Hematopoietic multipotent progenitor cell treated with erythropoietin and hydrocortisone succinate and interleukin-3 and kit ligand, for 8 days (in vitro differentiated cells): ENCODE data around the gene TNIK.

Experiments
- DNase-seq: peaks from one replicate; pipeline ENCODE4 v3.0.0-alpha.2; 2015

Gene TNIK

DNA sequence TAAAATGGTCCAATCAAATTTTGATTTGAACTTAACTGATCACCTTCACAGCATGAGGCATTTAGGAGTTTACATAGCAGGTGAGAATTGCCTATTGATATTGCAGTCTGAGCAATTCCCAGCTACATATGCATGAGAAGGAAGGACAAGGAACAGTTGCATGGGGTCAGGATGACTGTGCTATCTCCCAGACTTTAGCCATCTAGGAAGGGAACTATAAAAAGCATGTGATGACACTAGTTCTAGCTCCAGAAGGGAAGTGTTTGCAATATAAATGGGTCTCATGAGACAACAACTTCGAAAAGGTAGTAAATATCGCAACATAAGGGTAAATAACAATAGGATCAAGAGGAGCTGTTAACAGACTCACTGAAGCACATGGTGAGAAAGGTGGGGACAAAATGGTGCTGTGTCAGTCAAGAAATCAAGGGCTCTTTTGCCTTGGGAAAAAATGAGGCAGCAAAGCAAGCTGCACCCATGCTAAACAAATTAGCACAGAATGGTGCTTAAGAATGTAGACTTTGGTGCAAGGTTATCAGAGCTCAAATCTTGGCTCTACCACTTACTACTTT lies 343.3 kb downstream of the TNIK start:
- no peak for DNase-seq

DNA sequence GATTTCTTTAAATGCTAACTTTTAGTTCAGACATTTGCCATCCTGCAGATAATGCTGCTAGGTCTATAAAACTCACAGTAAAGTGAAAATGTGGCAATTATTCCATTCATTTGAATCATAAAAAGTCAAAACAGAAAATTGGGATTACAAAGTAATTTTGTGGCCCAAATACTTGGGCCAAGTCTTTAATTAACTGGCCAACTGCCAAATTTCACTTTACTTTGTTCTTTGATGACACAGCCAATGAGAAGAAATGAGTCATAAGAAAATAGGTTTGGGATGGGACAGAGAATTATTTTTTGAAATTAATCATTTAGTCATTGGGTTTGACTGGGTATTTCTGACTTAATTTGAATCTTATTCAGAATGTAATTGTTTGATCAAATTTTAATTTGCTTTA lies 343.8 kb downstream of the TNIK start:
- no peak for DNase-seq

DNA sequence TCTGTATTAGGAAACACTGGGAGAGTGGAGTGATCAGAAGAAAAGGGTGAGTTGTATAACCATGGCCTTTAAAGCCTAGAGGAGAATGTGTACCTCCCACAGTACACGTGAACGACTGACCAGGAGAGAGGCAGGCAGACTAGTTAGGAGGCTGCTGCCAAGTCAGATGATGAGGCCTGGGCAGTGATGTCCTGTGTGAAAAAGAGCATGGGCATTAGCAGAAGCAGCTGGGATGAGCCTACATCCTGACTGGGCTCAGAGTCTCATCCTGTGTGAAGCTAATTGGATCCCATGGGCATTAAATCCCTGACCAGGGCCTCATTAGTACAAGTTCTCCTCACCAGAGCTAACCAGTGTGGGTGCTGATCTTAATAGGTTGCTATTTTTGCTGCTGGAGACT lies 344.5 kb downstream of the TNIK start:
- DNase-seq = no peak

- no peak for DNase-seq
These were observed 346.5 kb downstream of the TNIK start for GRCh38 chr3:171113716-171114115.

GRCh38 chr3:171110715-171111114 lies 349.5 kb downstream of the TNIK start:
- no peak for DNase-seq

GRCh38 chr3:171108066-171108465 lies 352.1 kb downstream of the TNIK start:
- DNase-seq = no peak

GRCh38 chr3:171103185-171103584 lies 357.0 kb downstream of the TNIK start:
- DNase-seq = no peak

GRCh38 chr3:171101982-171102641 lies 358.1 kb downstream of the TNIK start:
- DNase-seq = no peak

DNA sequence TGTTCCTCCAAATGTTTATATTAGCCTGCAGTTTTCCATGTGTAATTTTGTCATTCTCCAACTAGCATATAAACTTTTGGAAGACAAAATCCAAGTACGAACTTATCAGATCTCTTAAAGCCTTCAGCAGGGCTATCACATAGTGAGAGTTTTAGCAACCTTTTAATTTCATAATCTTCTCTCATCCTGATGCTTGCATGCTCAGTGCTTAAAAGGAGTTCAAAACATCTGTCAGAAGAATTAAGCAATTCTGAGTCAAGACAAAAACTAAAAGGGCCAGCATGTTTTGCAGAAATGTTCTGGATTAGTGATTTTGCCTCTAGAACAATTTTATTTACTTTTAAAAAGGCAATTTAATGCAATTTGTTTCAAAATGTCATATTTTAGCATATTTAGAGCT lies 360.3 kb downstream of the TNIK start:
- no peak for DNase-seq

DNA sequence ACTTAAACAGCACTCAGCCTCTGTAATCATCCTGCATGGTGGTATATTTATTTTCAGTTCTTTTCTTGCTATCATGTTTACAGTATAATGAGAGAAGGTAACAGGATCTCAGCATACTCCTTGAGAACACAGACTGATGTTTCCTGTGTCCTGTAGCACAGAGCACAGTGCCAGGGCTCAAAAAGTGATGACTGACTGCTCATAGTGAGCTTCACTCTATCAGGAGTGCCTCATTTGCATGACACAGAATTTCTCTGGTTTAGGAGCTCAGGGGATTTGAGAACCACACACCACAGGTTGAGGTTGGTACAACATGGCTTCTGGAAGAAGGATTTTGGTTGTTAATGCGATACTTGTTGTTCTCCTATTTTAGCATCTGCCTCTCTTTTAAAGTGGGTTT lies 365.1 kb downstream of the TNIK start:
- DNase-seq = no peak

GRCh38 chr3:171094411-171094810 lies 365.8 kb downstream of the TNIK start:
- no peak for DNase-seq

GRCh38 chr3:171093462-171093861 lies 366.7 kb downstream of the TNIK start:
- no peak for DNase-seq

GRCh38 chr3:171092467-171092911 lies 367.7 kb downstream of the TNIK start:
- DNase-seq = no peak

- no peak for DNase-seq
These were observed 369.9 kb downstream of the TNIK start for GRCh38 chr3:171090321-171090720.

DNA sequence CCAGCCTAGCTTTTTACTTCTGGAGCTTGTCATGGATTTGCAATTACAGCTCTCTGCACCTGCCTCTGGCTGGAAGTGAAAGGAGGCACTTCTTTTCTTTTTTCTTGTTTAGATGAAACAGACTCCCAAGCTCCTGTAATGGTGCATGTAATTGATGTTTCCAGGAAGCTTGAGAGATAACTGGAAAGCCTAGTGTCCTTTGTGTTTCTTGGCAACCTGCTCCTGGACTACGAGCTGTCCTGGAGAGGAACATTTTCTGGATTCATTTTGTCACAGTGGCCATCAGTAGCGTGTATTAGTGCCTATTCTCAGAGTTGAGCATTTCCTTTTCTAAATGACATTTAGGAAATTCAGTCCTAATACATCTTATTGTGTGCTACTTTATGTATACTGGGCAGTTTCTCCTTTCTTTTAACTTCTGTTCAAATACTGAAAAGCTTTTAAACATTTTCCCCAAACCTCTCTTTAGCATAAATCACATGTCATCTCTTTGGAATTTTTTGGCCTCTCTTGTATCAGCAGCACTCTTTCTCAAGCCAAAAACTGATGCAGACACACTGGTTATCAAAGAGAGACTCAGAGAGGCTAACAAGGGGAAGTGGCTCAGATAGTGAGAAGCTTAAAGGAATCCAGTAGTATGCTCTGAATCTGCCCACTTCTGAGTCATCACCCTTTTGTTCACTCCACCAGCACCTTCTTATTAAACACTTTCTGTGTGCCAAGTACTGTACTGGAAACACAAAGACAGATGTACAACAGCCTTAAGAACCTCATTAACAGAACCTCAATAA lies 371.0 kb downstream of the TNIK start:
- no peak for DNase-seq

- DNase-seq = no peak
These were observed 371.7 kb downstream of the TNIK start for GRCh38 chr3:171088496-171088895.

DNA sequence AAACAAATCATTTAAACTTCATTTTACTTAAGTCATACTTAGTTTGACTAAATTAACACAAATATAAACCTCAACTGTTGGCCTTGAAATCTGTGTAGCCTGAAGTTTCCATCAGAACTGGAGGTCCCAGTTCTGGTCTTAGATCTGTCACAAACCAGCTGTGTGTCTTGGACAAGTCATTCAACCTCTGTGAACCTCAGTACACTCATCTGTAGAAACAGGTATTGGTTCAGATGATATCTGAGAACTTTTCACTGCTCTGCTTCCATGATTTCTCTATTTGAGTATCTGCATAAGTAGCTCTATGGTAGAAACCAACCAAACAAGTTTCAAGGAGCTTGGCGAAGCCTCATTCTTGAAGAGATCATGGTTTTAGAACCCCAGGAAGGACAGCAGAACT lies 373.3 kb downstream of the TNIK start:
- no peak for DNase-seq

DNA sequence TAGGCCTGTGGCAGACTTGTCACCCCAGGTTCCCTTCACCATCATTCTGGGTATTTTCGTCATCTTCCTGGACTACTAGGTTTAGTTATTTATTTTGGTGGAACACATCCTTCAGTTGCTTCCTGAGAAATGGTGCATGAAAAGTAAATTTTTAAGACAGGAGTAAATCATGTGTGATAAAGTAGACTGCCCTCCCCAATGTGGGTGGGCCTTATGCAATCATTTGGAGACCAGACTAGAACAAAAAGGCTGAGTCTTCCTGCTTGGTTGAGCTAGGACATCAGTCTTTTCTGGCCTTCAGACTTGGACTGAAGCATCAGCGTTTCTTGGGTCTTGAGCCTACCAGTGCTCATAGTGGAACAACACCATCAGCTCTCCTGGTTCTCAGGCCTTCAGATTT lies 382.9 kb downstream of the TNIK start:
- no peak for DNase-seq

DNA sequence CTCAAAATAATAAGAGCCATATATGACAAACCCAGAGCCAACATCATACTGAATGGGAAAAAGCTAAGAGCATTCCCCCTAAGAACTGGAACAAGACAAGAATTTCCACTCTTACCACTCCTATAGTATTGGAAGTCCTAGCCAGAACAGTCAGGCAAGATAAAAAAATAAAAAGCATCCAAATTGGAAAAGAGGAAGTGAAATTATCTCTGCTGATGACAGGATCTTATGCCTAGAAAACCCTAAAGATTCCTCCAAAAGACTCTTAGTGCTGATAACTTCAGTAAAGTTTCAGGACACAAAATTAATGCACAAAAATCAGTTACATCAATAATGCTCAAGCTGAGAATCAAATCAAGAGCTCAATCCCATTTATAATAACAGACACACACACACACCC lies 387.8 kb downstream of the TNIK start:
- DNase-seq = no peak

DNA sequence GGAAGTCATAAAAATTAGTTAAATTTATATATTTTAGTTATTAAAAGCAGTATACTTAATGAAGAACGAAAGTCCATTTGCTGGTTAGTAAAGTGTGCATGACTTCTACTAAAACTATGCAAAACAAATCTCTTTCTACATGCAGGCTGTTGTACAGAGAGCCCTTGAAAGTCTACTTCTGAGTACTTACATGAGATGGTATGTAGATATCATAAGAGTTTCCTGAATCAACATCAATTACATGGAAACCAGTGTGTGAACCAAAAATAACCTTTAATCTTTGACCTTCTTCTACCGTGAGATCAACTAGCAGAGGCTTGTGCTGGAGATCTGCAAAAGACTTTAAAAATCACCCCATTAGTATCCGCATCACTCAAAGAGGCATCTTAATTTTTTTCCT lies 391.5 kb downstream of the TNIK start:
- DNase-seq = no peak

GRCh38 chr3:171066206-171066605 lies 394.0 kb downstream of the TNIK start:
- no peak for DNase-seq

- no peak for DNase-seq
These were observed 394.5 kb downstream of the TNIK start for GRCh38 chr3:171065732-171066131.

DNA sequence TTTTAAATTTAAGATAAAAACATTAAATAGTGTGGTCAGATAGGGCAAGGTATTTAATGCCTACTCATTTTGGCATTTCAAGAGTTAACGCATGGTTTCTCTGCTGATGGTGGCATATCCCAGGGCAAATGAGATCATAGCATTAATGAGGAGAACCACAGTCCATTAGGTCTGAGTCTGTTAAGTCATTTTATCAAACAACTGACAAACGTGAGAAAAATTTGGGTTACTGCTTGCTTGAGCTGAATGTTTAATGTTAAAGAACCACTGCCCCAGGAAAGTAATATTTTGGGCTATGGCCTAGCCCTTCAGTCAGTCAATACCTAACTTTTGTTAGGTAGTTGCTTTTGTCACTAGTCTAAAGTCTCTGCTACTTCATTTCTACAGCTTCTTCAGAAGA lies 395.7 kb downstream of the TNIK start:
- no peak for DNase-seq

DNA sequence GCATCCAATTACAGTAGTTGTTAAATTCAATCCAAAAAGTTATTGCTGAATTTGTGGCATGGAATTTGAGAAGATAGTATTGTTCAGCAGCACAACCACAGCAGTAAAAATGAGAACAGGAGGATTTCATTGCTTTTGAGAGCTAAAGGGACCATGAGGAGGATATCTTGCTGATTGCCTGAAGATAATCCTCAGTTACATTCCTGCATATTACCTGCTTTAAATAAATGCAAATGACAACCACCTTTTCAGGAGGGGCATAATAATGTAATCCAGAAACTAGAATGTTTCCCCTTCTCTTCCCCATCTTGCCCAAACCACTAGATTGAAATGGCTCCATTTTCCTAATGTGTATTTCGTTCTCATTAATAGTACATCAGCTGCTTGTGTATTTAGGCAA lies 398.5 kb downstream of the TNIK start:
- DNase-seq = no peak
